Measurements from ENCODE around the gene M6PR. TPM values are rescaled to one million over a fixed set of nuclear protein-coding genes. Genes with fewer than 3 reads are reported as not detected.

Gene M6PR
- total RNA-seq, result 139 TPM

DNA sequence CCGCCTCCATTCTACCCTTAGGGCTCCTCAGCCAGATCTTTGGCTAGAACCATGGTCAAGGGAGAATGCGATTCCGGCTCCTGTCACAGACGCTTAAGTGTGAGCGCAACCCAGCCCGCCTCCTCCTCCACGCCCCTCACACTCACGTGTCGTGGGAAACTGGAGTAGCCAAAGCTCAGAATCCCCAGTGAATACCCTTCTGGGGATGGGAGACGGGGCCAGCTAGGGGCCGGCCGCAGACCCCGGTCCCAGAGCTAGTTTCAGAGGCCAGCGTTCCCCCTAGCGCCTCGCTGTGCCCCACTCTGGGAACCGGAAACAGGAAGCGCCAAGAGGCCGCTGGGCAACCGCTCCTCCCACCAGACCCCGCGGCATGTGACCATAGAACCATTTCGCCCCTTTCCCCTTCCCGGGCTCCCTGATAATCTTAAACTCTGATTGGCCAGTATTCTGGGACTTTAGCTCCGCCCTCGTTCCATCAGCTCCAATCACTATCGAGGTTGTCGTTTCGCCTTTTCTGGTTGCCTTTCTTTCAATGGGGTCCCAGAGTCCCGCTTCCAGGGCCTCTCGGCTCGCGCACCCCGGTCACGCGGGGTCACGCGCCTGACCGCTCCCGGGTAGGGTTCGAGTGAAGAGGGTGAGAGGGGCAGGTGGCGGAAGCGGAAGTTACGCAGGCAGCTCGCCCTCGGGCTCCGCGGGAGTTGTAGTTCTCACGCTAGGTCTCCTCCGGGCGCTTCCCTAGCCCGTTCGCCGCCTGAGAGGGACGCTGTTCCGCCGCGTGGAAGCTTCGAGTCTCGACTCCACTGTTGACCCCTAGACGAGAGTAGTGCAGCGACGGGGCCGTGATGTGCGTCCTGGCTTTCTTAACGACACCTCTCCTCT is at the start of gene M6PR:
Gene M6PR, minus strand, starts transcription at position 304 of the 879 bp plus-strand sequence. CDS start 3,241 bp downstream, outside the sequence.
- peak; percentile 94 for DNase-seq (ENCODE audit: low spot score)

DNA sequence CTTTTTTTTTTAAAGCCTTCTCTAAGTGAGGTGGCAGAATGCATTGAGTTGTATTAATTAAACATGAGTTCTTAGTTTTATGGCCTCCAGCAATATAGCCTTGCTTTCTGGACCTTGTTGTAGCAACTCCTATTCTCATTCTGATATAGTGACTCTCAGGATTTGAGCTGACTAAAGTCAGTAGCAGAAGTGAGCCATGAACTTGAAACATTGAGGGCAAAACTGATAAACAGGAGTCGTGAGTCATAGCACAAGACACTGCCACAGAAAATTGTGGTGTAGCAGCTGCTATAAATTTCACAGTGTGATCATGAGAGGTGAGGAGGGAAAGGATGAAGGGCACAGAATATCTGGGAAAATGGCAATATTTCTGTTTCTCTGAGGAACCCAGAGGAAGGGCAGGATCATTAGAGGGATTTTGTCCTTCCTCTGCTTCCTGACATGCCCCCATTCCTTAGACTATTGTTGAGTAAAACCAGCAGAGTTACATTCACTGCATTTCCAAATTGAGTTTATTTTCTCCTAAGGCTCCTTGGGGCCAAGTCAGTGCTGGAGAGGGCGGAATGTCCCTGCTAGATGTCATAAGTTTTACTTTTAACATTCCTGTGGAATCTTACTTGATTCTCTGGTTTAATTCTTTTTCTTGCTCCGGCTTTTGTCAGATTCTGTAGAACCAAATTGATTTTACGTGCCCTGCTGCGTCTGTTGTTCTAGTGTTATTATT is 47.4 kb upstream of the M6PR start:
- DNase-seq (ENCODE audit: low spot score), result no peak

DNA sequence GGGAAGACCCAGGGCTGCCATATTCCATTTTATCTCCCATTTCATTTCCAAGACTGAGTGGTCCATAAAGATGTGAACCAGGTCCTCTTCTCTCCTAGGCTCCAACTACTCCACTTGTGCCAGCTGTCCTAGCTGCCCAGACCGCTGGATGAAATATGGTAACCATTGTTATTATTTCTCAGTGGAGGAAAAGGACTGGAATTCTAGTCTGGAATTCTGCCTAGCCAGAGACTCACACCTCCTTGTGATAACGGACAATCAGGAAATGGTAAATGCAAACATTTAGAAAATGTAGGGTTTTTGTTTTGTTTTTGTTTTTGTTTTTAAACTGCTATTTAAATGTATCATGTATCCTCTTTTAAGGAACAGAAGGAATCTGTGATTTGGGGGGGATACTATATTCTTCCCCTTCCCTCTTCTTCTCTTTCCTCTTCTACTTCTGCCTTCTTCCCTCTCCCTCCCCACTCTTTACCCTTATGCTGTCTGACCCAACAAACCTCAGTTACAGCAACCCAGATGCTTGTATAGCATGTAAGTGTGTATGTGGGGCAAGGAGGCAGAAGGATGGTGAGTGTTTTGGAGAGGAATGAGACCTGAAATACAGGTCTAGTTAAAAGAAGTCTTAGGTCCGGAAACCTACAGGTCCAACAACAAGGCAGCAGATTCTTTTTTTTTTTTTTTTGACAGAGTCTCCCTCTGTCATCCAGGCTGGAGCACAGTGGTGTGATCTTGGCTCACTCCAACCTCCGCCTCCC is 45.8 kb upstream of the M6PR start:
- no peak for DNase-seq (ENCODE audit: low spot score)

DNA sequence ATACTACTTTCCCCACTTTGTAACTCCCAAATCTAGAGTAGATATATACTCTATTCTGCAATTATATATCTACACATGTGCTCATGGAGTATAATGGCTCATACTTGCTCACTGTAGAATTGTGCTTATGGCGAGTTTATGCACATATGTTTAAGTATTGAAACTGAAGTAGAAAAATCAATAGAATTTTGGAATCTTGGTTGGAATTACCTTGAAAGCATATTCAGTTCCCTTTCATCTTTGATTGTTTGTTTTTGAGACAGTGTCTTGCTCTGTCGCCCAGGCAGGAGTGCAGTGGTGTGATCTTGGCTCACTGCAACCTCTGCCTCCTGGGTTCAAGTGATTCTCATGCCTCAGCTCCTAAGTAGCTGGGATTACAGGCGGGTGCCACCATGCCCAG is 44.4 kb upstream of the M6PR start:
- DNase-seq (ENCODE audit: low spot score), result no peak

DNA sequence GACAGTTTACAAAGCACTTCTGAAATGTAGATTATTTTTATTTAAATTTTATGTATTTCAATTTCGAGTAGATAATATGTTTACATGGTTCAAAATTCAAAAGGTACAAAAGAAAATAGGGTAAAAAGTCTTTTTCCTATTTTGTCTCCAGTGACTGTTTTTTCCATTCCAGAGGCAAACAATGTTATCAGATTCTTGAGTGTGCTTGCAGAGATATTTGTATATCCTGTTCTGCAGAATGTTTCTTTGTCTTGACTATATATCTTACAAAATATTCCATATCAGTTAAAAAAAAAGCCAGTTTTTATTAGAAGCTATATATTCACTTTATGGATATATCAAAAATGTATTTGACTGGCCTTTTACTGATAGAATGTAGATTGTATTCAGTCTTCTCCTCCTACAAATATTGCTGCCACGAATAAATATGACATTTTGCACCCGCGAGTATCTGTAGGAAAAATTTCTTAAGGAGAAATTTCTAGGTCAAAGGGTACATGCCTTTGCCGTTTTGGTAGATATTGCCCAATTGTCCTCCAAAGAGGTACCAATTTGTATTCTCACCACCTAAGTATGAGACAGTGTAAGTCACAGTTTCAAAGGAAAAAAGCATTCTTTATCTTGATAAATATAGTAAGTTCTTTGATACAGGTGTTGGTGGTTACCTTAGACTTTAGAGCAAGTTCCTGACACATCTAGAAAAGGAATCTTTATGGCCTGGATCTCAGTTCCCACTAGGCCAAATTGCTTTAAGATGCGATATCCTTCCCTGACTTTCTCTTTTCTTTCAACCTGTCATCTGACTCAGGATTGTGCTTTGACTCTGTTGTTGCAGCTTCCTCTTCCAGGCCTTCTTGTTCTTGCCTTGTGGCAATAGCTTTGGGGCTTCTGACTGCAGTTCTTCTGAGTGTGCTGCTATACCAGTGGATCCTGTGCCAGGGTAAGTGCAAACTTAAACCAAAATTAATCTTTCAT is 42.2 kb upstream of the M6PR start:
- DNase-seq (ENCODE audit: low spot score), result no peak

DNA sequence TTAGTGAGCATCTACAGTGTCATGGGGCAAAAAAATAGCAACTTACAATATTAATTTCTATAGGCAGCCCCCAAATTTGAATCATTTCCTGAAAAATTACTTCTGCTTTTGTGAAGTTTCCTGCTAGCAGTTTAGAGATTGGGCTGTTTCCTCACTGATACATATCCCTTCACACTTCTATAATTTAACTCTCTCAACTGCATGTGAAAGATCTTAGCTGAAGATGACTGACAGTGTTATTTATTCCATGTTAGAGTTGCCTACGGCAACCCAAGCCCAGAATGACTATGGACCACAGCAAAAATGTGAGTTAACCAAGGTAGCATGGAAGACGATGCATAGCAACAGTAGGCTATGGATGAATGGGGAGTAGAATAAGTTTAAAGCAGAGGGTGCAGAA is 40.0 kb upstream of the M6PR start, which contains the start of gene KLRG1:
Gene KLRG1, plus strand, starts transcription at position 134 of the 400 bp plus-strand sequence. Its CDS starts 90 bp downstream, at position 224.
- no peak for DNase-seq (ENCODE audit: low spot score)

DNA sequence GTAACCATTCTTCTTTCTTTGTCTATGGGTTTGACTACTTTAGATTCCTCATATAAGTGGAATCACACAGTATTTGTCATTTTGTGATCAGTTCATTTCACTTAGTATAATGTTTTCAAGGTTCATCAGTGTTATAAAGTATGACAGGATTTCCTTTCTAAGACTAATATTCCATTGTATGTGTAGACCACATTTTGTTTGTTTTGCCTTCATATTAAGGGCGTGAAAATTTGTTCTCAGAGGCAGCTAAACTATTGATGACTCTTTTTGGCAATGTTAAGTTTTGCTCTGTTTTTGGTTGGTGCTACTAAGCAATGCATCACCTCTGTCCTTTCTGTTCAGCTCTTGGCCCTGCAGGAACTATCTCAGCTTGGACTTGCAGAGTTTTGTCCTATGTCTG is 38.2 kb upstream of the M6PR start:
- DNase-seq (ENCODE audit: low spot score), result no peak

DNA sequence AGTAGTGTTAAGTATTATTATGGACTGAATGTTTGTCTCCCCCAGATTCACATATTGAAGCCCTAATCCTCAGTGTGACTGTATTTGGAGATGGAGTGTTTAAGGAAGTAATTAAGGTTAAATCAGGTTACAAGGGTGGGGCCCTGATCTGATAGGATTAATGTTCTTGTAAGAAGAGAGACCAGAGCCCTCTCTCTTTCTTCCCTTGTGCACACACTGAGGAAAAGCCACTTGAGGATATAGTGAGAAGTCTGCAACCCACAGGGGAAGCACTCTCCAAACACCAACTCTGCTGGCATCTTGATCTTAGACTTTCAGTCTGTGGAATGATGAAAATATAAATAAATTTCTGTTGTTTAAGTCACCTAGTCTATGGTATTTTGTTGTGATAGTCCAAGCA is 37.7 kb upstream of the M6PR start:
- DNase-seq (ENCODE audit: low spot score), result no peak

DNA sequence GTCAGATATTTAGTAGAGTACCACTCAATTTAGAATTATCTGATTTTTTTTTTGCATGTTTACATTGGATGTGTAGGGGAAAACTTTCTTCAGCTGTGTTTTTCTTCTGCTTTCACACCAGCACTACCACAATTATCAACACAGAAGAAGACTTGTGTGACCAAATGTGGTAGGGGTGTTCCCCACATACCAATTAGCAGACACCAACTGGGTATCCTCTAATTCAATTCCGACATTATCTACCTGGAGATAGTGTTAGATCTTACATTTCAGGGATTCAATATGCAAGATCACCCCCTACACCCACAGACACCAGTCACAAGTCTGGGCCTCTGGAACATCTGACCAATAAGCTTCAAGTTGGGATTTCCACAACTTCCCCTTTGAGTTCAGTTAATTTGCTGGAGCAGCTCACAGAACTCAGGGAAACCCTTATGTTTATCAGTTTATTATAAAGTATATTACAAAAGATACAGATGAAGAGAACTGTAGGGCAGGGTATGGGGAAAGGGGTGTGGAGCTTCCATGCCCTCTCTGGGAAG is 35.8 kb upstream of the M6PR start:
- DNase-seq (ENCODE audit: low spot score), result no peak

DNA sequence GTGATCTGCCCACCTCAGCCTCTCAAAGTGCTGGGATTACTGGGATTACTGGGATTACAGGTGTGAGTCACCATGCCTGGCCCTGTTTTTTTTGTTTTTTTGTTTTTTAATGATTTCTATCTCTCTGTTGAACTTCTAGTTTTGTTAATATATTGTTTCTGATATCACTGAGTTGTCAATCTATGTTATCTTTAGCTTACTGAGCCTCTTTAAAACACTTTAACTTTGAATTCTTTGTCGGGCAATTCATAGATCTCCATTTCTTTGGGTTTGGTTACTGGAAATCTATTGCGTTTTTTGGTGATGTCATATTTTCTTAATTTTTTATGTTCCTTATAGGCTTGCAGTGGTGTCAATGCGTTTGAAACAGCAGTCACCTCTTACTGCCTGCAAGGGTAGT is 30.7 kb upstream of the M6PR start:
- DNase-seq (ENCODE audit: low spot score), result no peak

DNA sequence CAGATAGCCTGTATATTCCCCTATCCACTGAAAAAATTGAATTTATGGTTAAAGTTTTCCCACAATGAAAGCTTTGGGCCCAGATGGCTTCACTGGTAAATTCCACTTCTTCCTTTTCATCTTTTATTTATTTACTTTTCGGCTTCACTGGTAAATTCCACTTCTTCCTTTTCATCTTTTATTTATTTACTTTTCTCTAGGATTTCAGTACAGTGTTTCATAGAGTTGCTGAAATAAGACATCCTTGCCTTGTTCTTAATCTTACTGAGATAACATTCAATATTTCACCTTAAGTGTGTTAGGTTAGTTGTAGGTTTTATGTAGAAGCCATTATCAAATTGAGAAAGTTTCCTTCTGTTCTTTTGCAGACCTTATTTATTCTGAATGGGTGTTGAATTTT is 21.0 kb upstream of the M6PR start:
- no peak for DNase-seq (ENCODE audit: low spot score)

DNA sequence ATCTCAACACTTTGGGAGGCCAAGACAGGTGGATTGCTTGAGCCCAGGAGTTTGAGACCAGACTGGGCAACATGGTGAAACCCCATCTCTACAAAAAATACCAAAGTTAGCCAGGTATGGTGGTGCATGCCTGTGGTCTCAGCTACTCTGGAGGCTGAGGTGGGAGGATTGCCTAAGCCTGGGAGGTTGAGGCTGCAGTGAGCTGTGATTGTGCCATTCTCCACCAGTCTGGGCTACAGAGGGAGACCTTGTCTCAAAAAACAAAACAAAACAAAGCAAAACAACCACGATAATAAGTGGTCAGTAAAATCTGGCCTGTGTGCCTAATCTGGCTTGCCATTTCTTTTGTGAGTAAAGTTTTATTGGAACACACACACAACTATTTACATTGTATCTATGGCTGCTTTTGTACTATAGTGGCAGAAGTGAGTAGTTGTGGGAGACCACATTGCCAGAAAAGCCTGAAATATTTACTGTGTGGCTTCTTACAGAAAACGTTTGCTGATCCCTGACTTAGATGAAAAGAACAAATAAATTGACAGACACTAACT is 20.5 kb upstream of the M6PR start:
- no peak for DNase-seq (ENCODE audit: low spot score)

DNA sequence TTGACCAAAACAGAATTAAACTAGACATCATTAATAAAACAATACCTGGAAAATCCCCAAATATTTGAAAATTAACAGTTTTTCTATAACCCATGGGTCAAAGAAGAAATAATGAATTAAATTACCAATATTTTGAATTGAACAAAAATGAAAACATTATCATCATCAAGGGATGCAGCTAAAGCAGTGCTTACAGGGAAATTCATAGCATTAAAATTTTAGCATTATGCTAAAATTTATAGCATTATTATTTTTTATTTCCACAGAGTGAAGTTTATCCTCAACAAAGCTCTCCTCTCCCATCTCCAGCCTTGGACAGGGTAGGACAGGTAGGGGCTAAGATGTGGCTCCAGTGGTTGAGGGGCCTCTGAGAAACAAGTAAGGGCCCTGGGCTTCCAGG is 19.3 kb upstream of the M6PR start:
- DNase-seq (ENCODE audit: low spot score), result no peak

DNA sequence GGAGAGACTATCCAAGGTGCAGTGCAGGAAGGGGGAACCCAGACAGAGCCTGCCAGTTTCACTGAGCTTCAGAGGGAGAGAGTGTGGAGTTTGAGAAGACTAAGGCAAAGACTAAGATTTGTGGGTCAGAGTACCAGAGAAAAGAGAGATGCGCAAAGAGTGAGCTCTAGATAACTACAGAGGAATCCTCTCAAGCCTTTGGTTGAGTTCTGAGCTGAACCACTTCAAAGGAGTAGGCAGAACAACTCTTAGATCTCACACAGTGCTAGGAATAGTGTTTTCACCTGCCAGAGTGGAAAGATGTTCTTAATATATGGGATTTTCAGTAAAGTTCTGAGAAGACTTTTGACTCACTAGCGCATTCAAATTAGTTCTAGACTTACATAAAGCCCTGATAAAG is 10.7 kb upstream of the M6PR start:
- DNase-seq (ENCODE audit: low spot score), result no peak

DNA sequence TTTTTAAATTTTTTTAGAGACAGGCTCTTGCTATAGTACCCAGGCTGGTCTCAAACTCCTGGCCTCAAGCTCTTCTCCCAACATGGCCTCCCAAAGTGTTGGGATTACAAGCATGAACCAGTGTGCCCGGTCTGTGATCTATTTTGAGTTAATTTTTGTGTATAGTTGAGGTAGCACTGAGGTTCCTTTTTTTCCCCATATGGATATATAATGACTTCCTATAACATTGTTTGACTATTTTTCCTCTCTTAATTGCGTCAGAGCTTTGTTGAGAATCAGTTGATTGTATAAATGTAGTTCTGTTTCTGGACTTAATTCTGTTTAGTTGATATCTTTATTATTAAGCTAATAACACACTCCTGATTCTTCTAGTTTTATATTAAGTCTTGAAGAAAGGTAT is 8.6 kb upstream of the M6PR start:
- DNase-seq (ENCODE audit: low spot score), result no peak

DNA sequence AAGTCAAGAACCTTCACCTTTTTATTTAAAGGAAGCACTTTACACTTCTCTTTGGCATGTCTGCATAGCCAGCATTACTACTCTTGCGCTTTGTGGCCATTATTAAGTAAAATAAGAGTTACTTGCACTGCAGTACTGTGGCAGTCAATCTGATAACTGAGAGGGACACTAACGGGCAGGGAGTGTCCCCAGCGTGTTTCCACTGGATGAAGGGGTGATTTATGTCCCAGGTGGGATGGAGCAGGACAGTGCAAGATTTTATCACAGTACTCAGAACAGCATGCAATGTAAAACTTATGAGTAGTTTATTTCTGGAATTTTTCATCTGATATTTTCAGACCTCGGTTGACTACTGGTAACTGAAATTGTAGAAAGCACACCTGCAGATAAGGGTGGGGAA is 8.1 kb upstream of the M6PR start:
- no peak for DNase-seq (ENCODE audit: low spot score)

DNA sequence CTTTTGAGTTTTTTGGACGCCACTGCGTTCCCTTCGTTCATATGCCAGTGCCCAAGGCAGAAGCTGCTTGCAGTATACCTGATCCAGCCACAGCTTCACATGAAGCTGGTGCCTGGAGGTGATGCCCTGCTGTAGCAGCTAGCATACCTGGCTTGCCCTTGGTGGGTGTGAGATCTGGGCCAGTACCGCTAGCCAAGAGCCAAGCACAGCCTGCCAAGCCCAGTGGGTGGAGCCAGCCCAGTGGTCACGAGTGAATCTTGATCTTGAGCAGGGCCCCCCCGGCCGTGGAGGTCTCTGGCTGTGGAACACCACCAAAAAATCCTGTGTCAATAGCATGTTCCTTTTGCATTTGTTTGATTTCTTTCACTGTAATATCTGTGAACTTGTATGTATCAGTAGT is 7.3 kb upstream of the M6PR start:
- no peak for DNase-seq (ENCODE audit: low spot score)

DNA sequence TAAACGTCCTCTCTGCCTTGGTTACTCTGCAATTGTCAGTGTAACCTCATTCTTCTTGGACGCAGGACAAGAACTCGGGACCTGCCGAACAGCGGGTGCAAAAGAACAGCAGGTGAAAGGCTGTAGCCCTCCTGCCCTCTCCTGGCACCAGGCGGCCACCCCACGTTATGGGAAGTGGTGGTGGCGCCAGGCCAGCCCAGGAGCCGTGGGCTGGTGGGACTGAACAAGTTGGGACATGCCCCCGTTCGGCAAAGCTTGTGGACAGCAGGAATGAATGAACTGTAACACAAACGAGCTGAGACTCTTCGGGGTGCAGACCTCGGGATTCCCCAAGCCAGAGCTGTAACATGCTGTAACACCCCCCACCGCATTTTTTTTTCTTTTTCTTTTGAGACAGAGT is 6.6 kb upstream of the M6PR start:
- no peak for DNase-seq (ENCODE audit: low spot score)

DNA sequence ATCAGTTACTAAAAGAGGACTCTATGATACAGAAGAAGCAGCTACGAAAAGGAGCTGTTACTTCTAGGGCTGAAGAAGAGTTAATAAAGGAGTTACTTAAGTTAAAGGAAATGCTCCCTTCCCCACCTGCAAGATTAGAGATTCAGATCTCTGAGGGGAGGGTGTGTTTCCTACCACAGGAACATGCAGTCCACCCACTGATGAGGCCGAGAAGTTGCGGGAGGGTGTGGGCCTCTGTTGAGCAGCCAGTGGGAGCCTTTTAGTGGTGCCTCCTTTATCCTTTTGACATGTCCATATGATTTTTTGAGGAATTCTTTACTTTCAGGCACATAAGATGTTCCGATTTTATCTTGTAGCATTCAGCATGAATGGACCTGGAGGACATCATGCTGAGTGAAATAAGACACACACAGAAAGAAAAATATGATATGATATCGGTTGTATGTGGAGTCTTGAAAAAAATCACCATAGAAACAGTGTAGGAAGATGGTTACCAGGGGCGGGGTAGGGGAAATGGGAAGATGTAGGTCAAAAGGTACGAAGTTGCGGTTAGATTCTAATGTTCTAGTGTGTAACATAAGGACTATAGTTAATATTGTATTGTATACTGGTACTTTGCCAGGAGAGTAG is 4.4 kb upstream of the M6PR start:
- no peak for DNase-seq (ENCODE audit: low spot score)

DNA sequence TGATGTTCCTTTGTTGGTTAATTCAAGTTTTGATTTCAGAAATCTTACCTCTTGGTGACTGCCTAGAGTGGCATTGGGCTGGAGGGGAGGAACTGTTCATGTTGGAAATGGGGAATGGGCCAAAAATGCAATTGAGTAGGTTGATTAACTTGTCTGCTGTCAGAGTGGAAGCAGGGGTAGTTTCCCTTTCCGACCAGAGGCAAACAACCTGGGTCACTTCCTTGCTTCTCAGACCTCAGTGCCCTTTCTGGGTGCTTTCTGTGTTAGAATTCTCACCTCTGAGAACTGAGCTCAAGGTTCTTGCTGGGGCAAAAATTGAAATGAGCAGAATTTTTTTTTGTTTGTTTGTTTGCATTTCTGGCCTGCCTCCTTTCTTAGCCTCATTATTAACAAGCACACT is 2.3 kb upstream of the M6PR start:
- no peak for DNase-seq (ENCODE audit: low spot score)

Measured in mucosa of gallbladder (tissue), 1 donor.